ENCODE measurements around the gene NUP188.

GRCh38 chr9:128906741-128907140 is 40.8 kb upstream of the NUP188 start:
- TF ChIP-seq TARDBP (CRISPR knock-in tag; IDR thresholded peaks at IDR 0.05), result no peak
- TF ChIP-seq REST (IDR thresholded peaks at IDR 0.05; ENCODE audit: borderline replicate concordance in 1 of 2, low read depth in 1 of 2, low read length in 2 of 2), result no peak
- TF ChIP-seq MIER2 (CRISPR knock-in tag; IDR thresholded peaks at IDR 0.05), result no peak
- TF ChIP-seq SMARCC2 (IDR thresholded peaks at IDR 0.05), result no peak
- TF ChIP-seq ZNF570 (CRISPR knock-in tag; IDR thresholded peaks at IDR 0.05; ENCODE audit: borderline replicate concordance), result no peak
- no peak for TF ChIP-seq MTA1 (CRISPR knock-in tag; IDR thresholded peaks at IDR 0.05; ENCODE audit: borderline replicate concordance)

Measured in HepG2 (cell line).